WTC11 (cell line): ENCODE results near the gene POFUT2. TPM values are rescaled to one million over a fixed set of nuclear protein-coding genes. Genes with fewer than 3 reads are reported as not detected.
A peak's percentile ranks its signal among the peaks of the same experiment; 100 is the strongest.

Source experiments
- ATAC-seq: fragments of 200-7000 bp; cut with Tn5 transposase; 2 replicates; pipeline ENCODE4 v1.10.0; 2021; ENCODE audit warnings: mild to moderate bottlenecking, moderate library complexity
- CTCF ChIA-PET: fragments of 300-600 bp; sonication (Branson Sonifier 250); formaldehyde crosslinking; loops from one replicate; lab custom pipeline; 2021; ENCODE audit warnings: antibody characterized with exemption; lab: Charles Lee
- POLR2A ChIA-PET: fragments of 350-600 bp; sonication (Branson Sonifier 250); formaldehyde crosslinking; loops from one replicate; lab custom pipeline; 2021; ENCODE audit warnings: antibody characterized with exemption; lab: Charles Lee
- DNase-seq: peaks from one replicate; pipeline ENCODE4 v3.0.0; 2021; ENCODE audit warnings: low spot score
- H3K27ac Mint-ChIP-seq: 2 replicates; pipeline ENCODE4 v1.8.0; 2021; ENCODE audit warnings: mixed read lengths
- H3K27me3 Mint-ChIP-seq: 2 replicates; pipeline ENCODE4 v1.8.0; 2021; ENCODE audit warnings: low read depth, mild to moderate bottlenecking, moderate library complexity, mixed read lengths
- H3K36me3 Mint-ChIP-seq: 2 replicates; pipeline ENCODE4 v1.8.0; 2021; ENCODE audit warnings: mixed read lengths
- H3K4me1 Mint-ChIP-seq: 2 replicates; pipeline ENCODE4 v1.8.0; 2022; ENCODE audit warnings: mixed read lengths
- H3K4me3 Mint-ChIP-seq: 2 replicates; pipeline ENCODE4 v1.8.0; 2021; ENCODE audit warnings: mild to moderate bottlenecking, moderate library complexity, mixed read lengths
- H3K9me3 Mint-ChIP-seq: 2 replicates; pipeline ENCODE4 v1.8.0; 2021; ENCODE audit warnings: mixed read lengths
- EMX1 ChIP-seq: fragments of 250-450 bp; sonication (Bioruptor Pico); IDR thresholded peaks from 2 replicates; pipeline ENCODE4 v1.8.0; 2021; ENCODE audit warnings: mild to moderate bottlenecking
- IRF2 ChIP-seq: sonication (generic); formaldehyde crosslinking; IDR thresholded peaks from 2 replicates; pipeline ENCODE4 v1.8.0; 2022; ENCODE audit warnings: low read depth, missing genetic modification reagents, borderline replicate concordance
- MXD4 ChIP-seq: fragments of 250-450 bp; sonication (Bioruptor Pico); IDR thresholded peaks from 2 replicates; pipeline ENCODE4 v1.8.0; 2021; ENCODE audit warnings: mild to moderate bottlenecking, moderate library complexity, borderline replicate concordance
- RORB ChIP-seq: fragments of 250-450 bp; sonication (Bioruptor Pico); IDR thresholded peaks from 2 replicates; pipeline ENCODE4 v1.9.0; 2021; ENCODE audit warnings: mild to moderate bottlenecking
- TCF7 ChIP-seq: sonication (generic); formaldehyde crosslinking; IDR thresholded peaks from 2 replicates; pipeline ENCODE4 v1.8.0; 2022; ENCODE audit warnings: mild to moderate bottlenecking, low read depth, missing genetic modification reagents, moderate library complexity
- ZNF423 ChIP-seq: fragments of 250-450 bp; sonication (Bioruptor Pico); IDR thresholded peaks from 2 replicates; pipeline ENCODE4 v2.1.2; 2022; ENCODE audit warnings: mild to moderate bottlenecking, moderate library complexity
- total RNA-seq: library from RNA; stranded (reverse); gene quantifications from 3 replicates; pipeline ENCODE4 v1.2.3, GENCODE V29; 2021
- TF ChIP-seq, protein P1 (sequence below): sonication (generic); formaldehyde crosslinking; IDR thresholded peaks from 2 replicates; pipeline ENCODE4 v1.8.1; 2022; ENCODE audit warnings: mild to moderate bottlenecking, missing genetic modification reagents, moderate library complexity, borderline replicate concordance
- TF ChIP-seq, protein P2 (sequence below): sonication (generic); formaldehyde crosslinking; conservative IDR thresholded peaks from 2 replicates; pipeline ENCODE4 v1.8.1; 2022; ENCODE audit warnings: mild to moderate bottlenecking, missing genetic modification reagents
- TF ChIP-seq, protein P3 (sequence below): sonication (generic); formaldehyde crosslinking; IDR thresholded peaks from 2 replicates; pipeline ENCODE4 v1.8.1; 2023; ENCODE audit warnings: mild to moderate bottlenecking, missing genetic modification reagents
- TF ChIP-seq, protein P4 (sequence below): sonication (generic); formaldehyde crosslinking; IDR thresholded peaks from 2 replicates; pipeline ENCODE4 v1.8.1; 2022; ENCODE audit warnings: mild to moderate bottlenecking, moderate library complexity, missing genetic modification reagents
- TF ChIP-seq, protein P5 (sequence below): sonication (generic); formaldehyde crosslinking; IDR thresholded peaks from 2 replicates; pipeline ENCODE4 v1.8.1; 2023; ENCODE audit warnings: mild to moderate bottlenecking, missing genetic modification reagents
- TF ChIP-seq, protein P6 (sequence below): sonication (generic); formaldehyde crosslinking; IDR thresholded peaks from 2 replicates; pipeline ENCODE4 v1.8.0; 2023; ENCODE audit warnings: missing genetic modification reagents, mild to moderate bottlenecking, borderline replicate concordance
- TF ChIP-seq, protein P7 (sequence below): fragments of 250-450 bp; sonication (Bioruptor Pico); conservative IDR thresholded peaks from 2 replicates; pipeline ENCODE4 v1.9.0; 2021; ENCODE audit warnings: mild to moderate bottlenecking
- TF ChIP-seq, protein P8 (sequence below): sonication (generic); formaldehyde crosslinking; IDR thresholded peaks from 2 replicates; pipeline ENCODE4 v1.8.0; 2023; ENCODE audit warnings: missing genetic modification reagents

Gene POFUT2
- total RNA-seq, 1 experiment from 2014 or later, result 39.7 TPM

DNA sequence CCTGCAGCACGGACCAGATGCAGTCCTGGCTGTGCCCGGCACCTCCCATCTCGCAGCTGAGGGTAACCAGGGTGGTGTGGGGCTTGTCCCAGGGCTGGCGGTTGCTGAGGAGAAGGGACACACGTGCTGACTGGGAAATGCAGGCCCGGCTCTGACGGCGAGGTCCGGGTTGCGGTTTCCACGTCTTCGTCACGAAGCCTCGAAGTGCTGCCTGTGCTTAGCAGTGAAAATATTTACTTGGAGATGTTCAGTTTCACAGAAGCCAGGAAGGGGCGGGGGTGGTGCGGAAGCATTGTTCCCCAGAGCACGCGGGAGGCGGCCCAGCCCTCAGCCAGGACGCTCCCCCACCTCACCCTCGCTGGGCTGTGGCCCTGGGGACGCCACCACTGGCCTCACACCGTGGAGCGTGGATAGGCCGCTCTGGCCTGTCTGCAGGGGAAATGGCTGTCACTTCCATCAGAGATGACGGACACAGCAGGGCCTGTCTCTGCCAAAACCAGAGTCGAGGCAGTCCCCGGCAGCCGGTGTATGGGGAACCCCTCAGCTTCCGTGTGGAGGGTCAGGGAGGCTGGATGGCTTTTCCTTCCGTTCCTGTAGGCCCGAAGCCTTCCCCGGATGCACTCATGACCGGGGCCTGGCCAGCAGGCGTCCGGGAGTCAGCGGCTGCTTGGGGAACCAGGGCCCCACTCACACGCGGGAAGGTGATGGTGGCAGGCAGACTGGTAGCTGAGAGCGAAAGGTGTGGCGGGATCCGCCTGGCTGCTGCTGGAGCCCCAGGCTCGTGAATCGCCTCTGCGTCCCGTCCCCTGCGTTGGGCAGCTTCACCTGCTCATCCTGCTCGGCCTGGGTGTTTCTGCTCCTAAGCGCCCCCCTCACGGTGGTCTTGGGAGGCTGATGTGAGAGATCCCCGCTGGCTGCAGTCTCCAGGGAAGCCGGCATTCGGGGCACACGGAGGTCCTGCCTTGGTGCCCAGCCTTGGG lies 14.7 kb upstream of the POFUT2 start:
- CTCF ChIA-PET, result interaction anchor here (0.6 kb wide), 1 partner anchor 321 kb away, joined by 3 read pairs; no protein-coding TSS in a partner anchor
- no peak for DNase-seq
- H3K4me1 Mint-ChIP-seq, result no peaks in the 10 kb centered on the region
- TF ChIP-seq, protein P1, sequence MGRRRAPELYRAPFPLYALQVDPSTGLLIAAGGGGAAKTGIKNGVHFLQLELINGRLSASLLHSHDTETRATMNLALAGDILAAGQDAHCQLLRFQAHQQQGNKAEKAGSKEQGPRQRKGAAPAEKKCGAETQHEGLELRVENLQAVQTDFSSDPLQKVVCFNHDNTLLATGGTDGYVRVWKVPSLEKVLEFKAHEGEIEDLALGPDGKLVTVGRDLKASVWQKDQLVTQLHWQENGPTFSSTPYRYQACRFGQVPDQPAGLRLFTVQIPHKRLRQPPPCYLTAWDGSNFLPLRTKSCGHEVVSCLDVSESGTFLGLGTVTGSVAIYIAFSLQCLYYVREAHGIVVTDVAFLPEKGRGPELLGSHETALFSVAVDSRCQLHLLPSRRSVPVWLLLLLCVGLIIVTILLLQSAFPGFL (CRISPR knock-in tag), result no peak
- no peak for TF ChIP-seq IRF2 (CRISPR knock-in tag)
- no peak for TF ChIP-seq ZNF423 (CRISPR knock-in tag)
- TF ChIP-seq, protein P2, sequence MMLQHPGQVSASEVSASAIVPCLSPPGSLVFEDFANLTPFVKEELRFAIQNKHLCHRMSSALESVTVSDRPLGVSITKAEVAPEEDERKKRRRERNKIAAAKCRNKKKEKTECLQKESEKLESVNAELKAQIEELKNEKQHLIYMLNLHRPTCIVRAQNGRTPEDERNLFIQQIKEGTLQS (CRISPR knock-in tag), result 0 out of 2 replicates have a peak, but pooled peaks have one; percentile 9
- TF ChIP-seq, protein P3, sequence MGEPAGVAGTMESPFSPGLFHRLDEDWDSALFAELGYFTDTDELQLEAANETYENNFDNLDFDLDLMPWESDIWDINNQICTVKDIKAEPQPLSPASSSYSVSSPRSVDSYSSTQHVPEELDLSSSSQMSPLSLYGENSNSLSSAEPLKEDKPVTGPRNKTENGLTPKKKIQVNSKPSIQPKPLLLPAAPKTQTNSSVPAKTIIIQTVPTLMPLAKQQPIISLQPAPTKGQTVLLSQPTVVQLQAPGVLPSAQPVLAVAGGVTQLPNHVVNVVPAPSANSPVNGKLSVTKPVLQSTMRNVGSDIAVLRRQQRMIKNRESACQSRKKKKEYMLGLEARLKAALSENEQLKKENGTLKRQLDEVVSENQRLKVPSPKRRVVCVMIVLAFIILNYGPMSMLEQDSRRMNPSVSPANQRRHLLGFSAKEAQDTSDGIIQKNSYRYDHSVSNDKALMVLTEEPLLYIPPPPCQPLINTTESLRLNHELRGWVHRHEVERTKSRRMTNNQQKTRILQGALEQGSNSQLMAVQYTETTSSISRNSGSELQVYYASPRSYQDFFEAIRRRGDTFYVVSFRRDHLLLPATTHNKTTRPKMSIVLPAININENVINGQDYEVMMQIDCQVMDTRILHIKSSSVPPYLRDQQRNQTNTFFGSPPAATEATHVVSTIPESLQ (CRISPR knock-in tag), result no peak
- TF ChIP-seq, all 79 proteins: peak for 1
- Mint-ChIP-seq H3K9me3 (no peaks in the 10 kb centered on the region), H3K4me3 (no peak overlapping the region), H3K27ac (no peak overlapping the region), H3K27me3 (no peaks in the 10 kb centered on the region), H3K36me3 (no peaks in the 10 kb centered on the region)
- POLR2A ChIA-PET, result interaction anchor here (1.0 kb wide), 1 partner anchor 14 kb away, joined by 3 read pairs; no protein-coding TSS in a partner anchor
- no peak for ATAC-seq

DNA sequence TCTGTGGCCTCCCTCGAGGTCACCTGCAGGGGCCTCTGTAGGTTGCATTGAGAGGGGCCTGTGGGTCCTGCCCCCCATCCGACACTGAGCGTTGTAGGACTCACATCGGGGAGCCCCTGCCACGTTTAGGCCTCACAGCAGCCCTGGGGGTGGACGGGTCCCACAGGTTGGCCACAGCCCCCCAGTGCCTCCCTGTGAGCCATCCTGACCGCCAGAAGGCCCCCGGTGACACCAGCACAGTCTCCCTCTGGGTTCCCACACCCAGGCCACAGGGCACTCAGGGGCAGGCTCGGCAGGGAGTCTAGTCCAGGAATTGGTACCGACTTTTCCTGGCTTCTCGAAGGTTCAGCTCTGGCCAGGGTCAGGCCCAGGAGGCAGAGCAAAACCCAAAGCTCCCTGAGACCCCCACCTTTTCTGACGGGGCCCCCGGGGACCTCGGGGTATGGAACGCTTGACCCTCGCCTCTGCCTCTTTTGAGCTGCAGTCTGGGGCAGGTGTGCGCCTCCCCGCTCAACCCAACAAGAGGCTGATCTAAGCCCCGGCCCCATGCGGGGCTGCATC lies 13.9 kb upstream of the POFUT2 start:
- no peaks in the 10 kb centered on the region for H3K36me3 Mint-ChIP-seq
- ChIA-PET POLR2A (interaction anchor here (0.6 to 1.0 kb wide), 2 partner anchors 15 to 24 kb away, joined by 3 read pairs; no protein-coding TSS in a partner anchor), CTCF (interaction anchor here (0.6 to 4.2 kb wide), 3 partner anchors 7 to 322 kb away, joined by 3 to 15 read pairs (median 6); no protein-coding TSS in a partner anchor)
- no peaks in the 10 kb centered on the region for H3K4me1 Mint-ChIP-seq
- DNase-seq (peak; percentile 10), ATAC-seq (no peak)
- TF ChIP-seq, protein P4, sequence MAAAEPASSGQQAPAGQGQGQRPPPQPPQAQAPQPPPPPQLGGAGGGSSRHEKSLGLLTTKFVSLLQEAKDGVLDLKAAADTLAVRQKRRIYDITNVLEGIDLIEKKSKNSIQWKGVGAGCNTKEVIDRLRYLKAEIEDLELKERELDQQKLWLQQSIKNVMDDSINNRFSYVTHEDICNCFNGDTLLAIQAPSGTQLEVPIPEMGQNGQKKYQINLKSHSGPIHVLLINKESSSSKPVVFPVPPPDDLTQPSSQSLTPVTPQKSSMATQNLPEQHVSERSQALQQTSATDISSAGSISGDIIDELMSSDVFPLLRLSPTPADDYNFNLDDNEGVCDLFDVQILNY (CRISPR knock-in tag), result no peak
- TF ChIP-seq RORB, result no peak
- TF ChIP-seq, protein P5, sequence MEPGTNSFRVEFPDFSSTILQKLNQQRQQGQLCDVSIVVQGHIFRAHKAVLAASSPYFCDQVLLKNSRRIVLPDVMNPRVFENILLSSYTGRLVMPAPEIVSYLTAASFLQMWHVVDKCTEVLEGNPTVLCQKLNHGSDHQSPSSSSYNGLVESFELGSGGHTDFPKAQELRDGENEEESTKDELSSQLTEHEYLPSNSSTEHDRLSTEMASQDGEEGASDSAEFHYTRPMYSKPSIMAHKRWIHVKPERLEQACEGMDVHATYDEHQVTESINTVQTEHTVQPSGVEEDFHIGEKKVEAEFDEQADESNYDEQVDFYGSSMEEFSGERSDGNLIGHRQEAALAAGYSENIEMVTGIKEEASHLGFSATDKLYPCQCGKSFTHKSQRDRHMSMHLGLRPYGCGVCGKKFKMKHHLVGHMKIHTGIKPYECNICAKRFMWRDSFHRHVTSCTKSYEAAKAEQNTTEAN (CRISPR knock-in tag), result no peak
- no peak for TF ChIP-seq TCF7 (CRISPR knock-in tag)
- TF ChIP-seq MXD4 (CRISPR knock-in tag), result no peak
- TF ChIP-seq, protein P6, sequence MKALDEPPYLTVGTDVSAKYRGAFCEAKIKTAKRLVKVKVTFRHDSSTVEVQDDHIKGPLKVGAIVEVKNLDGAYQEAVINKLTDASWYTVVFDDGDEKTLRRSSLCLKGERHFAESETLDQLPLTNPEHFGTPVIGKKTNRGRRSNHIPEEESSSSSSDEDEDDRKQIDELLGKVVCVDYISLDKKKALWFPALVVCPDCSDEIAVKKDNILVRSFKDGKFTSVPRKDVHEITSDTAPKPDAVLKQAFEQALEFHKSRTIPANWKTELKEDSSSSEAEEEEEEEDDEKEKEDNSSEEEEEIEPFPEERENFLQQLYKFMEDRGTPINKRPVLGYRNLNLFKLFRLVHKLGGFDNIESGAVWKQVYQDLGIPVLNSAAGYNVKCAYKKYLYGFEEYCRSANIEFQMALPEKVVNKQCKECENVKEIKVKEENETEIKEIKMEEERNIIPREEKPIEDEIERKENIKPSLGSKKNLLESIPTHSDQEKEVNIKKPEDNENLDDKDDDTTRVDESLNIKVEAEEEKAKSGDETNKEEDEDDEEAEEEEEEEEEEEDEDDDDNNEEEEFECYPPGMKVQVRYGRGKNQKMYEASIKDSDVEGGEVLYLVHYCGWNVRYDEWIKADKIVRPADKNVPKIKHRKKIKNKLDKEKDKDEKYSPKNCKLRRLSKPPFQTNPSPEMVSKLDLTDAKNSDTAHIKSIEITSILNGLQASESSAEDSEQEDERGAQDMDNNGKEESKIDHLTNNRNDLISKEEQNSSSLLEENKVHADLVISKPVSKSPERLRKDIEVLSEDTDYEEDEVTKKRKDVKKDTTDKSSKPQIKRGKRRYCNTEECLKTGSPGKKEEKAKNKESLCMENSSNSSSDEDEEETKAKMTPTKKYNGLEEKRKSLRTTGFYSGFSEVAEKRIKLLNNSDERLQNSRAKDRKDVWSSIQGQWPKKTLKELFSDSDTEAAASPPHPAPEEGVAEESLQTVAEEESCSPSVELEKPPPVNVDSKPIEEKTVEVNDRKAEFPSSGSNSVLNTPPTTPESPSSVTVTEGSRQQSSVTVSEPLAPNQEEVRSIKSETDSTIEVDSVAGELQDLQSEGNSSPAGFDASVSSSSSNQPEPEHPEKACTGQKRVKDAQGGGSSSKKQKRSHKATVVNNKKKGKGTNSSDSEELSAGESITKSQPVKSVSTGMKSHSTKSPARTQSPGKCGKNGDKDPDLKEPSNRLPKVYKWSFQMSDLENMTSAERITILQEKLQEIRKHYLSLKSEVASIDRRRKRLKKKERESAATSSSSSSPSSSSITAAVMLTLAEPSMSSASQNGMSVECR (CRISPR knock-in tag), result no peak
- TF ChIP-seq, protein P7, sequence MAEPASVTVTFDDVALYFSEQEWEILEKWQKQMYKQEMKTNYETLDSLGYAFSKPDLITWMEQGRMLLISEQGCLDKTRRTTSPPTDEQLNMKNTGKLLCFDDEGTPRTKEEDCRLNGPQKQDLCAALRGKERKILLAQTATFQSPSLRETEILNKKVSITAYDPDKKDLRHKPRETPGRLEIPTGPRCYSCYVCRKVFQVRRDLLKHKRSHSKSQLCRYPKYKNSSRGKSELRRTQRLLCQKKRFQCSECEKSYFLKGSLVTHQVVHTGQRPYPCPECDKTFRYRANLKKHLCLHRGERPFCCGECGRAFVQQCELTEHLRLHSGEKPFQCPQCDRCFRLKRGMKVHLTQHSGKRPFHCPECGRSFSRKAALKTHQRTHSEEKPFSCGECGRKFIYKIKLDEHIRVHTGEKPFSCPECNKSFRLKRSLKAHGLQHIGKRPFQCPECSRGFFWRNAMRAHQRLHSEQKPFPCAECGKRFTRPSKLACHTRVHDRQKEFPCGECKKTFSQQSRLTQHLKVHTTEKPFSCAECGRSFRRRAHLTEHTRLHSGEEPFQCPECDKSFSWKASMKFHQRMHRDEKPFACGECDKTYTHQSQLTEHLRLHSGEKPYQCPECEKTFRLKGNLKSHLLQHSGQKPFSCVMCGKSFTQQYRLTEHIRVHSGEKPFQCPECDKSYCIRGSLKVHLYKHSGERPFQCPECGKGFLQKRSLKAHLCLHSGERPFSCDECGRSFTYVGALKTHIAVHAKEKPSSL, result no peak
- no peak for TF ChIP-seq EMX1 (CRISPR knock-in tag)
- TF ChIP-seq, protein P8, sequence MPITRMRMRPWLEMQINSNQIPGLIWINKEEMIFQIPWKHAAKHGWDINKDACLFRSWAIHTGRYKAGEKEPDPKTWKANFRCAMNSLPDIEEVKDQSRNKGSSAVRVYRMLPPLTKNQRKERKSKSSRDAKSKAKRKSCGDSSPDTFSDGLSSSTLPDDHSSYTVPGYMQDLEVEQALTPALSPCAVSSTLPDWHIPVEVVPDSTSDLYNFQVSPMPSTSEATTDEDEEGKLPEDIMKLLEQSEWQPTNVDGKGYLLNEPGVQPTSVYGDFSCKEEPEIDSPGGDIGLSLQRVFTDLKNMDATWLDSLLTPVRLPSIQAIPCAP (CRISPR knock-in tag), result no peak
- H3K27me3 Mint-ChIP-seq, result no peaks in the 10 kb centered on the region
- H3K9me3 Mint-ChIP-seq, result no peaks in the 10 kb centered on the region
- H3K4me3 Mint-ChIP-seq, result no peak overlapping the region
- no peak overlapping the region for H3K27ac Mint-ChIP-seq
